T-cell (primary cell): ENCODE results near the gene CADM2. TPM values are rescaled to one million over a fixed set of nuclear protein-coding genes. Genes with fewer than 3 reads are reported as not detected.

Experiments used
- ATAC-seq, 4 experiments: fragments of 200-7000 bp in 3 of 4; fragments of 150-1000 bp in 1 of 4; cut with Tn5 transposase; replicated peaks in 1 of 4; 1 replicate in 3 of 4; 2 replicates in 1 of 4; pipeline ENCODE4 v1.10.0; 2021; ENCODE audit warnings: moderate library complexity in 3 of 4, mild to moderate bottlenecking in 2 of 4, moderate number of reproducible peaks in 1 of 4
- CTCF ChIA-PET, 2 donors: fragments of 300-600 bp; sonication (Branson Sonifier 250); formaldehyde crosslinking; loops; one replicate each; lab custom pipeline; 2022; ENCODE audit warnings: antibody characterized with exemption in 2 of 2; lab: Charles Lee
- POLR2A ChIA-PET, 2 donors: fragments of 300-600 bp; sonication (Branson Sonifier 250); formaldehyde crosslinking; loops; one replicate each; lab custom pipeline; 2022; ENCODE audit warnings: antibody characterized with exemption in 2 of 2; lab: Charles Lee
- DNase-seq, 35 experiments: peaks; one replicate each; pipeline versions ENCODE4 v3.0.0 to v3.0.0-alpha.2; 2013 to 2023
- H3K27ac ChIP-seq: one replicate; pipeline ENCODE4 v1.5.1; 2013; ENCODE audit warnings: low read length
- H3K27me3 ChIP-seq, 2 experiments: replicated peaks in 1 of 2; 1 replicate in 1 of 2; 2 replicates in 1 of 2; pipeline versions ENCODE4 v1.6.1 to v1.7.0; 2013; ENCODE audit warnings: low read length in 1 of 2, mixed read lengths in 1 of 2; ENCODE audit not compliant: control insufficient read depth in 2 of 2, insufficient read depth in 2 of 2; ENCODE audit errors: extremely low read depth in 1 of 2
- H3K36me3 ChIP-seq, 2 donors: 1 replicate in 1 of 2; 2 replicates in 1 of 2; pipeline versions ENCODE4 v1.6.1 to v1.7.0; 2013; ENCODE audit warnings: low read length in 1 of 2; ENCODE audit not compliant: control insufficient read depth in 2 of 2, insufficient read depth in 1 of 2; ENCODE audit errors: extremely low read depth in 1 of 2
- H3K4me1 ChIP-seq, 2 experiments: 1 replicate in 1 of 2; 2 replicates in 1 of 2; pipeline versions ENCODE4 v1.6.1 to v1.7.0; 2013; ENCODE audit warnings: low read length in 2 of 2, mixed read lengths in 1 of 2; ENCODE audit not compliant: insufficient read depth in 2 of 2, control insufficient read depth in 1 of 2; ENCODE audit errors: extremely low read depth in 1 of 2
- H3K4me3 ChIP-seq, 2 donors: 1 replicate in 1 of 2; 2 replicates in 1 of 2; pipeline versions ENCODE4 v1.5.1 to v1.7.0; 2013; ENCODE audit warnings: mild to moderate bottlenecking in 2 of 2, low read length in 1 of 2, moderate library complexity in 1 of 2; ENCODE audit not compliant: control insufficient read depth in 1 of 2; ENCODE audit errors: extremely low read depth in 1 of 2
- H3K9me3 ChIP-seq: 2 replicates; pipeline ENCODE4 v1.7.0; 2013
- H3K27ac Mint-ChIP-seq, 2 donors: one replicate each; pipeline ENCODE4 v1.8.0; 2020 to 2021; ENCODE audit warnings: mild to moderate bottlenecking in 2 of 2, mixed read lengths in 2 of 2
- H3K27me3 Mint-ChIP-seq, 2 donors: one replicate each; pipeline ENCODE4 v1.8.0; 2021 to 2022; ENCODE audit warnings: mixed read lengths in 2 of 2
- H3K36me3 Mint-ChIP-seq: one replicate; pipeline ENCODE4 v1.8.0; 2021; ENCODE audit warnings: mixed read lengths
- H3K4me1 Mint-ChIP-seq, 3 donors: one replicate each; pipeline ENCODE4 v1.8.0; 2020 to 2022; ENCODE audit warnings: mixed read lengths in 3 of 3, mild to moderate bottlenecking in 1 of 3
- H3K4me3 Mint-ChIP-seq, 3 donors: one replicate each; pipeline ENCODE4 v1.8.0; 2020 to 2022; ENCODE audit warnings: mild to moderate bottlenecking in 3 of 3, mixed read lengths in 3 of 3, moderate library complexity in 3 of 3
- H3K9me3 Mint-ChIP-seq, 3 donors: one replicate each; pipeline ENCODE4 v1.8.0; 2020 to 2022; ENCODE audit warnings: mixed read lengths in 3 of 3
- WGBS: methylation state at CpG from one replicate; pipeline ENCODE4 v1.1.5; 2013; ENCODE audit warnings: missing lambda C conversion rate; ENCODE audit not compliant: insufficient coverage; 5-methylcytosine and 5-hydroxymethylcytosine counted together
- total RNA-seq, 35 experiments: library from RNA in 6 of 35; stranded (reverse) in 6 of 35; fragments of 120-200 nt in 1 of 35; gene quantifications; one replicate each; pipeline versions ENCODE4 v1.2.1 to v1.2.4 and lab custom pipeline; 2013 to 2026

CADM2 gene
- total RNA-seq, 5 donors from 2014 or later (not counting 1 experiment from before 2014, with no cell fraction given) = 0.23 to 0.25 TPM; not detected in 3

- WGBS = 7% methylated on average over 39 of the region's 40 CpGs
- peaks cover 0 to 15% of the 10 kb centered on the region in 2 experiments for H3K4me1 ChIP-seq
- H3K36me3 ChIP-seq = no peaks in the 10 kb centered on the region
- no peak overlapping the region for H3K27ac Mint-ChIP-seq
- ChIA-PET POLR2A (no interaction called here), CTCF (no interaction called here)
- H3K27ac ChIP-seq = no peak overlapping the region
- peak overlapping the region; percentile 46 to 72 (median 50) for H3K4me3 Mint-ChIP-seq
- no peaks in the 10 kb centered on the region for H3K36me3 Mint-ChIP-seq
- peaks cover 9 to 29% of the 10 kb centered on the region in 2 experiments for H3K27me3 ChIP-seq
- peaks cover 0 to 3% (median under 1%) of the 10 kb centered on the region in 3 donors for H3K9me3 Mint-ChIP-seq
- DNase-seq (no peak), ATAC-seq (peak in 1 of 4 experiments; percentile 14)
- H3K4me3 ChIP-seq = peak overlapping the region in 1 of 2 donors; percentile 10
- H3K4me1 Mint-ChIP-seq = peaks cover 21 to 23% (median 22%) of the 10 kb centered on the region in 3 donors
- H3K27me3 Mint-ChIP-seq = peaks cover 31 to 45% of the 10 kb centered on the region in 2 donors
- H3K9me3 ChIP-seq = no peaks in the 10 kb centered on the region
Measured at GRCh38 chr3:84959470-84960271, 882 bp downstream of the CADM2 start.

- no peaks in the 10 kb centered on the region for H3K36me3 ChIP-seq
- peaks cover 9 to 29% of the 10 kb centered on the region in 2 experiments for H3K27me3 ChIP-seq
- no peaks in the 10 kb centered on the region for H3K36me3 Mint-ChIP-seq
- H3K27me3 Mint-ChIP-seq = peaks cover 31 to 45% of the 10 kb centered on the region in 2 donors
- DNase-seq (no peak), ATAC-seq (no peak)
- H3K4me3 ChIP-seq = no peak overlapping the region
- no peak overlapping the region for H3K27ac ChIP-seq
- H3K4me1 ChIP-seq = peaks cover 0 to 15% of the 10 kb centered on the region in 2 experiments
- WGBS = 9% methylated on average over 10 of the region's 12 CpGs
- H3K4me3 Mint-ChIP-seq = peak overlapping the region in 2 of 3 donors; percentile 6 to 72
- ChIA-PET CTCF (no interaction called here), POLR2A (no interaction called here)
- H3K27ac Mint-ChIP-seq = no peak overlapping the region
- no peaks in the 10 kb centered on the region for H3K9me3 ChIP-seq
- H3K4me1 Mint-ChIP-seq = peaks cover 21 to 23% (median 22%) of the 10 kb centered on the region in 3 donors
- peaks cover 0 to 3% (median 0%) of the 10 kb centered on the region in 3 donors for H3K9me3 Mint-ChIP-seq
Measured at GRCh38 chr3:84960581-84960980, 1.8 kb downstream of the CADM2 start.

GRCh38 chr3:84961011-84961410, 2.2 kb downstream of the CADM2 start:
- POLR2A ChIA-PET = no interaction called here
- no peaks in the 10 kb centered on the region for H3K36me3 ChIP-seq
- 60% methylated on average over 1 of the region's 7 CpGs for WGBS
- no peaks in the 10 kb centered on the region for H3K36me3 Mint-ChIP-seq
- no peak for DNase-seq
- peaks cover 0 to 15% of the 10 kb centered on the region in 2 experiments for H3K4me1 ChIP-seq
- ATAC-seq = no peak
- peaks cover 31 to 45% of the 10 kb centered on the region in 2 donors for H3K27me3 Mint-ChIP-seq
- no peak overlapping the region for H3K27ac ChIP-seq
- CTCF ChIA-PET = no interaction called here
- no peak overlapping the region for H3K27ac Mint-ChIP-seq
- peaks cover 9 to 29% of the 10 kb centered on the region in 2 experiments for H3K27me3 ChIP-seq
- peaks cover 0 to 3% (median 0%) of the 10 kb centered on the region in 3 donors for H3K9me3 Mint-ChIP-seq
- no peaks in the 10 kb centered on the region for H3K9me3 ChIP-seq
- peaks cover 21 to 23% (median 22%) of the 10 kb centered on the region in 3 donors for H3K4me1 Mint-ChIP-seq
- no peak overlapping the region for H3K4me3 ChIP-seq
- peak overlapping the region in 2 of 3 donors; percentile 6 to 72 for H3K4me3 Mint-ChIP-seq

GRCh38 chr3:84961521-84962255, 2.9 kb downstream of the CADM2 start:
- peaks cover 31 to 45% of the 10 kb centered on the region in 2 donors for H3K27me3 Mint-ChIP-seq
- Histone ChIP-seq H3K36me3 (no peaks in the 10 kb centered on the region), H3K4me1 (peaks cover 0 to 15% of the 10 kb centered on the region in 2 experiments), H3K4me3 (no peak overlapping the region), H3K9me3 (no peaks in the 10 kb centered on the region), H3K27ac (no peak overlapping the region), H3K27me3 (peaks cover 9 to 29% of the 10 kb centered on the region in 2 experiments)
- peaks cover 0 to 3% (median 0%) of the 10 kb centered on the region in 3 donors for H3K9me3 Mint-ChIP-seq
- ChIA-PET CTCF (no interaction called here), POLR2A (no interaction called here)
- H3K27ac Mint-ChIP-seq = no peak overlapping the region
- WGBS = 7% methylated on average over 3 of the region's 23 CpGs
- ATAC-seq = no peak
- H3K36me3 Mint-ChIP-seq = no peaks in the 10 kb centered on the region
- H3K4me3 Mint-ChIP-seq = peak overlapping the region in 1 of 3 donors; percentile 72
- no peak for DNase-seq
- peaks cover 21 to 23% (median 22%) of the 10 kb centered on the region in 3 donors for H3K4me1 Mint-ChIP-seq

- Histone ChIP-seq H3K36me3 (no peaks in the 10 kb centered on the region), H3K27ac (no peak overlapping the region), H3K4me3 (no peak overlapping the region), H3K4me1 (peaks cover 0 to 15% of the 10 kb centered on the region in 2 experiments), H3K27me3 (peaks cover 9 to 29% of the 10 kb centered on the region in 2 experiments), H3K9me3 (no peaks in the 10 kb centered on the region)
- Mint-ChIP-seq H3K9me3 (peaks cover 0 to 3% (median 0%) of the 10 kb centered on the region in 3 donors), H3K4me3 (no peak overlapping the region), H3K27ac (no peak overlapping the region), H3K36me3 (no peaks in the 10 kb centered on the region), H3K27me3 (peaks cover 31 to 43% of the 10 kb centered on the region in 2 donors), H3K4me1 (peaks cover 21 to 23% (median 22%) of the 10 kb centered on the region in 3 donors)
- no CpG with 5 or more reads among the region's 5 CpGs for WGBS
- DNase-seq (no peak), ATAC-seq (no peak)
- ChIA-PET POLR2A (no interaction called here), CTCF (no interaction called here)
Measured at GRCh38 chr3:84962415-84962814, 3.6 kb downstream of the CADM2 start.

GRCh38 chr3:84963137-84963536, 4.3 kb downstream of the CADM2 start:
- WGBS = no CpG with 5 or more reads among the region's 2 CpGs
- peaks cover 0 to 15% of the 10 kb centered on the region in 2 experiments for H3K4me1 ChIP-seq
- H3K27me3 ChIP-seq = peaks cover 9 to 29% of the 10 kb centered on the region in 2 experiments
- ChIA-PET CTCF (no interaction called here), POLR2A (no interaction called here)
- no peak overlapping the region for H3K4me3 ChIP-seq
- ATAC-seq = no peak
- Mint-ChIP-seq H3K27me3 (peaks cover 31 to 40% of the 10 kb centered on the region in 2 donors), H3K4me3 (no peak overlapping the region), H3K4me1 (peaks cover 19 to 22% (median 21%) of the 10 kb centered on the region in 3 donors), H3K9me3 (peaks cover 0 to 3% (median 0%) of the 10 kb centered on the region in 3 donors), H3K36me3 (no peaks in the 10 kb centered on the region), H3K27ac (no peak overlapping the region)
- no peak for DNase-seq
- H3K36me3 ChIP-seq = no peaks in the 10 kb centered on the region
- no peak overlapping the region for H3K27ac ChIP-seq
- H3K9me3 ChIP-seq = no peaks in the 10 kb centered on the region
